Measurements from ENCODE around the gene UQCR10.

- no peak for TF ChIP-seq CTCF (conservative IDR thresholded peaks at IDR 0.05; ENCODE audit: low read depth, low read length)
- no peak for TF ChIP-seq POLR2A (IDR thresholded peaks at IDR 0.05; ENCODE audit: low read depth, low read length)
- no peak for TF ChIP-seq USF2 (IDR thresholded peaks at IDR 0.05; ENCODE audit: low read depth, low read length)
- TF ChIP-seq RAD21 (IDR thresholded peaks at IDR 0.05; ENCODE audit: low read length), result no peak
- no peak for TF ChIP-seq MXI1 (IDR thresholded peaks at IDR 0.05; ENCODE audit: borderline replicate concordance, low read depth, low read length)
- TF ChIP-seq MAFK (IDR thresholded peaks at IDR 0.05; ENCODE audit: low read depth, low read length), result no peak
- TF ChIP-seq CEBPB (IDR thresholded peaks at IDR 0.05; ENCODE audit: low read depth, low read length), result no peak
- TF ChIP-seq RCOR1 (IDR thresholded peaks at IDR 0.05; ENCODE audit: insufficient replicate concordance, low read length), result no peak
- TF ChIP-seq ELK1 (IDR thresholded peaks at IDR 0.05; ENCODE audit: borderline replicate concordance, low read depth, low read length), result no peak
These were observed 16.3 kb upstream of the UQCR10 start for GRCh38 chr22:29750559-29751538.
